Measurements from ENCODE around the gene LRIG1. TPM values are rescaled to one million over a fixed set of nuclear protein-coding genes. Genes with fewer than 3 reads are reported as not detected.

LRIG1 gene
- total and polyA plus RNA-seq, 9 of the 15 experiments (the other 6 are each of a cell fraction or from before 2014, with no cell fraction given): 0.05 to 0.38 (median 0.13) TPM; not detected in 3

GRCh38 chr3:66411474-66411873, 89.3 kb downstream of the LRIG1 start (continued):
- no peak for TF ChIP-seq ZHX1 (conservative IDR thresholded peaks at IDR 0.05; ENCODE audit: low read length)
- no peak for TF ChIP-seq ZNF639 (CRISPR knock-in tag; conservative IDR thresholded peaks at IDR 0.05 in 1 of 2, IDR thresholded peaks at IDR 0.05 in 1 of 2)
- TF ChIP-seq DIDO1 (tag; IDR thresholded peaks at IDR 0.05; ENCODE audit: low read depth): no peak
- no peak for TF ChIP-seq HDAC8 (tag; IDR thresholded peaks at IDR 0.05)
- TF ChIP-seq POLR2AphosphoS2 (IDR thresholded peaks at IDR 0.05; ENCODE audit: low read length): no peak
- TF ChIP-seq IRF2 (CRISPR knock-in tag; IDR thresholded peaks at IDR 0.05): no peak
- no peak for TF ChIP-seq ZNF143 (CRISPR knock-in tag; IDR thresholded peaks at IDR 0.05)
- TF ChIP-seq MAFK (IDR thresholded peaks at IDR 0.05; ENCODE audit: low read length): peak; percentile 67; the same call in 1 of the 2 replicates
- TF ChIP-seq TCFL5 (CRISPR knock-in tag; conservative IDR thresholded peaks at IDR 0.05): no peak
- TF ChIP-seq ETV6 (IDR thresholded peaks at IDR 0.05; ENCODE audit: borderline replicate concordance in 1 of 2, low read depth in 2 of 2, low read length in 1 of 2): no peak
- TF ChIP-seq ETV6 (CRISPR knock-in tag; IDR thresholded peaks at IDR 0.05; ENCODE audit: borderline replicate concordance): no peak
- no peak for TF ChIP-seq ZNF212 (CRISPR knock-in tag; IDR thresholded peaks at IDR 0.05)
- TF ChIP-seq RBM17 (IDR thresholded peaks at IDR 0.05; ENCODE audit: borderline replicate concordance, low read depth, low read length): no peak
- no peak for TF ChIP-seq ZNF431 (CRISPR knock-in tag; IDR thresholded peaks at IDR 0.05)
- no peak for TF ChIP-seq IRF1 (CRISPR knock-in tag; IDR thresholded peaks at IDR 0.05; ENCODE audit: borderline replicate concordance)
- no peak for TF ChIP-seq NFIX (CRISPR knock-in tag; IDR thresholded peaks at IDR 0.05; ENCODE audit: low read depth)
- no peak for TF ChIP-seq MYNN (IDR thresholded peaks at IDR 0.05)
- no peak for TF ChIP-seq MYNN (CRISPR knock-in tag; IDR thresholded peaks at IDR 0.05)
- TF ChIP-seq ATF6 (CRISPR knock-in tag; IDR thresholded peaks at IDR 0.05): no peak
- TF ChIP-seq E2F3 (CRISPR knock-in tag; IDR thresholded peaks at IDR 0.05): no peak
- TF ChIP-seq MYC (IDR thresholded peaks at IDR 0.05; ENCODE audit: low read depth, low read length): 0 out of 2 replicates have a peak, but pooled peaks have one; percentile 34
- TF ChIP-seq MYC (CRISPR knock-in tag; IDR thresholded peaks at IDR 0.05; ENCODE audit: borderline replicate concordance, low read depth): no peak
- TF ChIP-seq MED1 (CRISPR knock-in tag; IDR thresholded peaks at IDR 0.05; ENCODE audit: borderline replicate concordance): no peak
